HEK293T (cell line): ENCODE data around the gene B4GALT7.
"Not testable (repeated sequence)": the region's sequence is repeated elsewhere in the genome, so short reads cannot be mapped to it uniquely, and the experiment has no call there.

Experiments
- LEF1 ChIP-seq: fragments of 450-650 bp; IDR thresholded peaks from 2 replicates; pipeline ENCODE4 v1.6.1; 2017; ENCODE audit warnings: mild to moderate bottlenecking, borderline replicate concordance
- PKNOX1 ChIP-seq: fragments of 450-650 bp; IDR thresholded peaks from 2 replicates; pipeline ENCODE4 v1.6.1; 2016
- ZNF384 ChIP-seq: fragments of 450-650 bp; IDR thresholded peaks from 2 replicates; pipeline ENCODE4 v1.6.1; 2016

- not testable (repeated sequence) for TF ChIP-seq LEF1, ZNF384, PKNOX1
These were observed 51.3 kb downstream of the B4GALT7 start for GRCh38 chr5:177651235-177651634.
